ENCODE results near the gene SP6.

SP6 gene

DNA sequence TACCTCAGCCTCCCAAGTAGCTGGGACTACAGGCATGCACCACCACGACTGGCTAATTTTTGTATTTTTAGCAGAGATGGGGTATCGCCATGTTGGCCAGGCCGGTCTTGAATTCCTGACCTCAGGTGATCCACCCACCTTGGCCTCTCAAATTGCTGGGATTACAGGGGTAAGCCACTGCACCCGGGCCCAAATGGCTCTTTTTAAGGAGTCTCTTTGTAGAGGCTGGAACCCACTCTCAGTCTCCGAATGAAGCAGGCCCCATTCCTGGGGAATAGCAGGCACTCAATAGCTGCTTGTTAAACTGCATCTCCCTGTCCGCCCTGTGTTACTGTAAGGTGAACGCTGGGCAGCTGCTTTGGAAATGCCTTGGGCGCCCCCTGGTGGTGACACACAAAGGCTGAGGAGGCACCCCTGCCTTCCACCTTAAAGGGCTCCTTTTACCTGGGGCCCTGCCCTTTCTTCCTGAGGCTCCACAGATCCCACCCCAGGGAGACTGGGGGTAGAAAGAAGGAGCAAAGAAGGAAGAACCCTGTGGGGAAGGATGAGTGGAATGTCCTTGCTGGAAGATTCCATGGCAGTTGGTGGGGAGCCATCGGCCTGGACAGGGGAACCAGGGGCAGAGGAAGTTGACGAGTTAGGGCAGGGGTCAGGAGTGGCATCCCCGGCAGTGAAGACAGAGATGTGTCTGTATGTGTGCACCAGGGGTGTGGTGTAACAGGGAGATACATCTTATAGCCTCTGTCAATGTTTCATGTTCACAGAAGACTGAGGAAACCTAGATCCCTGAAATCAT is 39.0 kb upstream of the SP6 start:
- Histone ChIP-seq H3K27me3 (no peaks in the 10 kb centered on the region), H3K27ac (no peak overlapping the region), H3K4me3 (ENCODE audit: low read depth in 1 of 2, low read length in 1 of 2) (no peak overlapping the region), H3K36me3 (no peaks in the 10 kb centered on the region), H3K4me1 (ENCODE audit: control insufficient read depth in 1 of 2, insufficient read depth in 1 of 2, low read depth in 1 of 2, low read length in 1 of 2) (peaks cover 7 to 11% of the 10 kb centered on the region in 2 experiments), H3K9me3 (no peaks in the 10 kb centered on the region)
- TF ChIP-seq, protein P1, sequence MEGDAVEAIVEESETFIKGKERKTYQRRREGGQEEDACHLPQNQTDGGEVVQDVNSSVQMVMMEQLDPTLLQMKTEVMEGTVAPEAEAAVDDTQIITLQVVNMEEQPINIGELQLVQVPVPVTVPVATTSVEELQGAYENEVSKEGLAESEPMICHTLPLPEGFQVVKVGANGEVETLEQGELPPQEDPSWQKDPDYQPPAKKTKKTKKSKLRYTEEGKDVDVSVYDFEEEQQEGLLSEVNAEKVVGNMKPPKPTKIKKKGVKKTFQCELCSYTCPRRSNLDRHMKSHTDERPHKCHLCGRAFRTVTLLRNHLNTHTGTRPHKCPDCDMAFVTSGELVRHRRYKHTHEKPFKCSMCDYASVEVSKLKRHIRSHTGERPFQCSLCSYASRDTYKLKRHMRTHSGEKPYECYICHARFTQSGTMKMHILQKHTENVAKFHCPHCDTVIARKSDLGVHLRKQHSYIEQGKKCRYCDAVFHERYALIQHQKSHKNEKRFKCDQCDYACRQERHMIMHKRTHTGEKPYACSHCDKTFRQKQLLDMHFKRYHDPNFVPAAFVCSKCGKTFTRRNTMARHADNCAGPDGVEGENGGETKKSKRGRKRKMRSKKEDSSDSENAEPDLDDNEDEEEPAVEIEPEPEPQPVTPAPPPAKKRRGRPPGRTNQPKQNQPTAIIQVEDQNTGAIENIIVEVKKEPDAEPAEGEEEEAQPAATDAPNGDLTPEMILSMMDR (IDR thresholded peaks at IDR 0.05), result peak; percentile 86

DNA sequence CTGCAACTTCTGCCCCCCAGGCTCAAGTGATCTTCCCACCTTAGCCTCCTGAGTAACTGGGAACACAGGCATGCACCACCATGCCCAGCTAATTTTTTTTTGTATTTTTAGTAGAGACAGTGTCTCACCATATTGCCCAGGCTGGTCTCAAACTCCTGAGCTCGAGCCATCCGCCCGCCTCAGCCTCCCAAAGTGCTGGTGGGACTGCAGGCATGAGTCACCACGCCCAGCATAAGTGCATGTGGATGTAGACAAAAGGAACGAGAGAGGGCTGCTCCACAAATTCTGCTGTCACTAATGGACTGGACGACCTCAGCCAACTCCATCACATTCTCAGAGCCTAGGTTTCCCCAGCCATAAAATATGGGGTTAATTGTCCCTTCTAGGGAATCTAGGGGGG is 37.3 kb upstream of the SP6 start:
- Histone ChIP-seq H3K27ac (no peak overlapping the region), H3K9me3 (no peaks in the 10 kb centered on the region), H3K4me3 (ENCODE audit: low read depth in 1 of 2, low read length in 1 of 2) (no peak overlapping the region), H3K36me3 (no peaks in the 10 kb centered on the region), H3K27me3 (no peaks in the 10 kb centered on the region), H3K4me1 (ENCODE audit: control insufficient read depth in 1 of 2, insufficient read depth in 1 of 2, low read depth in 1 of 2, low read length in 1 of 2) (peaks cover 0 to 5% of the 10 kb centered on the region in 2 experiments)
- TF ChIP-seq, protein P1 (IDR thresholded peaks at IDR 0.05), result no peak

DNA sequence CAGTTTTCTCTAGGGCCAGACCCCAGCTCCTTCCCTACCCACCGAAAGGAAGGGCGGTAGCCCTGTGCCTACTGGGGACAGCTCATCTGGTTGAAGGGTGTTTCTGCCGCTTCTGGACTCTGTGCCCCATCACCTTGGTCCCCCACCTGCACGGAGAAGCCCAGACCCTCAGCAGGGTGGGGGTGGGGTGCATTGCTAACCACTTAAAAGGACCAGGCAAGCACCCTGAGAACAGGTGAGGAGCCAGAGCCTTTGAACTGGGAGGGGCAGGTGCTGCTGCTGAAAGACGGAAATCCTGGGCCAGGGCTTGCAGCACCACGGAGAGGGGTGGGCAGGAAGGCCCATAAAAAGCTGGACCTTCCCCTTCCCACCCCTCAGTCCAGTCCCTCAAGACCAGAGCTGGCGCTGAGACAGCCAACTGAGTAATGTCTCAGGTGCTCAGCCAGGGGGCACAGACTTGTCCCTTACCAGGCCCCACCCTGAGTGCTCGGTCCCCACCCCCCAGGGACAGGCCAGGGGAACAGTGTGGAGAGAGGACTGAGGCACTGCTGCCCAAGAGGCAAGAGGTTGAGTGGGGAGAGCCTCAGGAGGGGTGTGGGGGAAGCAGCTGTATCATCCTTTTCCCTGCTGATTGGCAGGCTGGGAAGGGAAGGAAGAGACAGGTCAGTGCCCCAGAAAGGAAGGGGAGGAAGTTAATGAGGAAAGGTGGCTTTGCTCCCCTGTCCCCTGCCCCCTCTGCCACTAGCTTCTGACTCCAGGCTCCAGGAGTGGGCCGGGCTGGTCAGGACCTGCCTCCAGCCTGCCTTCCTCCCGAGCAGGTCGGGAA is 34.2 kb upstream of the SP6 start:
- Histone ChIP-seq H3K27me3 (peaks cover 7% of the 10 kb centered on the region), H3K9me3 (no peaks in the 10 kb centered on the region), H3K4me1 (ENCODE audit: control insufficient read depth in 1 of 2, insufficient read depth in 1 of 2, low read depth in 1 of 2, low read length in 1 of 2) (peaks cover 1 to 7% of the 10 kb centered on the region in 2 experiments), H3K36me3 (no peaks in the 10 kb centered on the region), H3K27ac (no peak overlapping the region), H3K4me3 (ENCODE audit: low read depth in 1 of 2, low read length in 1 of 2) (no peak overlapping the region)
- TF ChIP-seq, protein P1 (IDR thresholded peaks at IDR 0.05), result no peak

DNA sequence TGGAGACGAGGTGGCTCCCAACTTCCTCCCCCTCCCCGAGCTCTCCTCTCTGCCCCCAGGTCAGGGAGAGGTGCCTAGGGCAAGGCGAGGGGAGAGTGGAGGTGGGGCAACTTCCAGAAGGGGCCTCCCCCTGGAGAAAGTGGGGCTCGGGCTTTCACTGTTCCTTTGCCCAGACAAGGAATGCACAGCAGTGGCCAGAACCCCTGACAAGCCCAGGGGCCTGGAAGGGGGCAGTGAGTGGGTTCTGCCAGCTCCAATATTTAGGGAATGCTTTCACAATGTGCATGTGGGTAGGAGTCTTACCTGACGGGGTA is 33.4 kb upstream of the SP6 start:
- no peak overlapping the region for H3K27ac ChIP-seq
- no peak overlapping the region for H3K4me3 ChIP-seq (ENCODE audit: low read depth in 1 of 2, low read length in 1 of 2)
- H3K9me3 ChIP-seq, result no peaks in the 10 kb centered on the region
- H3K4me1 ChIP-seq (ENCODE audit: control insufficient read depth in 1 of 2, insufficient read depth in 1 of 2, low read depth in 1 of 2, low read length in 1 of 2), result peaks cover 0 to 7% of the 10 kb centered on the region in 2 experiments
- H3K27me3 ChIP-seq, result peaks cover 12% of the 10 kb centered on the region
- no peaks in the 10 kb centered on the region for H3K36me3 ChIP-seq
- TF ChIP-seq, protein P1 (IDR thresholded peaks at IDR 0.05), result no peak

DNA sequence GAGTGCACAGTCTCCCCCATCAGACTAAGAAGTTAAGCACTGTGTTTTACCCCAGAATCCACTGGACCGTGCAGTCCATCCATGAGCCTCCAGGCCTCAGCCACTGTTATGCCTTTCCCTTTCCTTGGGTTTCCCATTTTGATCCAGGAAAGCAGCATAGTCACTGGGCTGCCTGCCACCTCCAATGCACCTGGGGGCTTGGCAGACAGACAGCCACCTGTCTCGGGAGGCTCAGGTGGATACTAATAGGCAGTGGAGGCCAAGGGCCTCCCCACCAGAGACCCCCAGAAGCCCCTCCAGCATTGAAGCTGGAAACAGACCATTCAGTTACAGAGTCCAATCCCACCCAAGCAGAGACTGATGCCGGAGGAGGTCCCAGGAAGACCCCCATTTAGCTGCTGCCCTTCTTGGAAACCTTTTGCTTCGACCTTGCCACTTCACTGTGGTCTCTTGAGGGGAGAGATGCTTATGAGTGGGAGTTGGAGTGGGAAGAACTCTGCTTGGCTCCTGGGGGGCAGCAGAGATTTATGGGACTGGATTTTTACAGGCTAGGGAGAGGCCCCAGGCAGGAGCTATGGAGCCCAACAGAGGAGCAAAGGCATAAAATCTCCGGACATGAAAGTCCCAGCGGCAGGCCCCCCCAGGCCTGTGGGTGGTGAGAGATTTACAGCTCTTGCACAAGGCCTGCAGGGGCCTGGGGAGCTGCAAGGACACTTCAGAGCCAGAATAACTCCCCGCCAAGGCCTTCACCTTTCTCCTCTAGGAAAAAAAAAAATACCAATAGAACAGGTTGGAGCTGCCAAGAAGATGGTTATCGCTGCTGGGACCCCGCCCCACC is 32.8 kb upstream of the SP6 start:
- H3K27ac ChIP-seq, result no peak overlapping the region
- peaks cover 0 to 7% of the 10 kb centered on the region in 2 experiments for H3K4me1 ChIP-seq (ENCODE audit: control insufficient read depth in 1 of 2, insufficient read depth in 1 of 2, low read depth in 1 of 2, low read length in 1 of 2)
- peaks cover 18% of the 10 kb centered on the region for H3K27me3 ChIP-seq
- H3K9me3 ChIP-seq, result no peaks in the 10 kb centered on the region
- no peak overlapping the region for H3K4me3 ChIP-seq (ENCODE audit: low read depth in 1 of 2, low read length in 1 of 2)
- TF ChIP-seq, protein P1 (IDR thresholded peaks at IDR 0.05), result no peak
- H3K36me3 ChIP-seq, result no peaks in the 10 kb centered on the region

All from neutrophil (primary cell).